ENCODE data around the gene GLP2R.

GLP2R gene

DNA sequence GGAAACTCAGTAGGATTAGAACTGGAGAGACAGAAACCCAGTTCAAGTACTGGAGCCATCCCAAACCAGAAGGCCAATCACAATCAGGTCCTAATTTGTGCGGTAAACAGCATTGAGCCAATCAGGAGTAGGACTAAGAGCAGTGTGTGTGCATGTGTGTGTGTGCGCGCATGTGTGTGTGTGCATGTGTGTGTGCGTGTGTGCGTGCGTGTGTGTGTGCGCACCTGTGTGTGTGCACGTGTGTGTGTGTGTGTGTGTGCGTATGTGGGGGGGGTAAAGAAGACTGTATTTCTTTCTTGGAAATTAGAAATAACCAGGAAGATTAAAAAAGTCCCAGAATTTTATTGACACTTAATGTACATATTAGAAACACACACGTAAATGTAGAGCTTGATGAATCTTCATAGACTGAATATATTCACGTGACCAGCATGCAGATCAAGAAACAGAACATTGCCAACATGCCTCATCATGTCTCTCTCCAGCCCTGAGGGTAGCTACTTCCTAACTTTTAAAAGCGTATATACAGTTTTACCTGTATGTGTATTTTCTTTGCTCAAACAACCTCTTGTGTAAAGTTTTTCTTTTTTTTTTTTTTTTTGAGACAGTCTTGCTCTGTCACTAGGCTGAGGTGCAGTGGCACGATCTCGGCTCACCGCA, 33.4 kb upstream of the GLP2R start:
- Histone ChIP-seq H3K4me1 (no peaks in the 10 kb centered on the region), H3K9ac (no peak overlapping the region), H3K27ac (no peak overlapping the region), H3K27me3 (ENCODE audit: control insufficient read depth, insufficient read depth, low read length) (no peaks in the 10 kb centered on the region), H3K4me3 (ENCODE audit: low read depth, low read length) (no peak overlapping the region), H3K4me2 (ENCODE audit: low read length) (no peak overlapping the region), H3K79me2 (no peaks in the 10 kb centered on the region), H2AFZ (no peak overlapping the region), H3K36me3 (ENCODE audit: control insufficient read depth, insufficient read depth, low read length) (no peaks in the 10 kb centered on the region), H3K9me3 (ENCODE audit: control insufficient read depth, low read length) (no peaks in the 10 kb centered on the region)
- TF ChIP-seq CTCF (IDR thresholded peaks at IDR 0.05) = no peak

DNA sequence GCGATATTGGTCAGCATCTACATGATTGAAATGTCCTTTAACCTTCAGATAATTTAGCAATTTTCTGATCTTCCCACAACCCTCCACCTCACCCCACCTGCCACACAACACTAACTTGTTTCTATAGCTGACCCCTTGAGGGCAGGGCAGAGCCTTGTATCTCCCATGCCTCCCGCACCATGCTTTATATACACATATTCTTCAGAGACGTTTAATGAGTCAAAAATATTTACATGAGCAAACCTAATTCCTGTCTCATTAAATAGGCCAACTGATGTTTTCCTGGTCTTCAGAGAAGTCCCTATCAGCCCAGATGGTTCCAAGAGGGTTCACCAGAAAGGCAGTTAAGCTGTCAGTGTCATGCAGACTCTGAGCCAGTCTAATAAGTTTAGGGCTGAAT, 27.7 kb upstream of the GLP2R start:
- Histone ChIP-seq H2AFZ (no peak overlapping the region), H3K4me3 (ENCODE audit: low read depth, low read length) (no peak overlapping the region), H3K9ac (no peak overlapping the region), H3K4me1 (no peaks in the 10 kb centered on the region), H3K27ac (no peak overlapping the region), H3K79me2 (no peaks in the 10 kb centered on the region), H3K9me3 (ENCODE audit: control insufficient read depth, low read length) (no peaks in the 10 kb centered on the region), H3K36me3 (ENCODE audit: control insufficient read depth, insufficient read depth, low read length) (no peaks in the 10 kb centered on the region), H3K4me2 (ENCODE audit: low read length) (no peak overlapping the region), H3K27me3 (ENCODE audit: control insufficient read depth, insufficient read depth, low read length) (no peaks in the 10 kb centered on the region)
- TF ChIP-seq CTCF (IDR thresholded peaks at IDR 0.05) = no peak

DNA sequence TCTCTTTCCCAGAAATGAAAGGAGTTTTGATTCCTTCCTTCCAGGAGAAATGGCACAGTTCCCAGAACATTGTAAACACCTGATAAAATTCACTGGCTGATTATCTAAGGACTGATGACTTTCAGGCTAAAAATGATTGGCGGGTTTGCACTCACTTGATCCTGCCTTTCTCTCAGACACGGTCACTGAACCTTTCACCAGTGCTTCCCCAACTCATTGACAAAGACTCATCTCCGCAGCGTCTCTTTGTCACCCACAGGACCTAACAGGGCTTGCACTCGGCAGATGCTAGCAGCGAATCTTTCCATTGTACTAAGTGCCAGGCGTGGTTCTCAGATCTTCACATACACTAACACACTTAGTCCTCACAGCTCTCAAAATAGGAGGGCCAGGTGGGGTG, 27.0 kb upstream of the GLP2R start:
- Histone ChIP-seq H3K9me3 (ENCODE audit: control insufficient read depth, low read length) (no peaks in the 10 kb centered on the region), H3K27ac (no peak overlapping the region), H3K4me1 (no peaks in the 10 kb centered on the region), H3K36me3 (ENCODE audit: control insufficient read depth, insufficient read depth, low read length) (no peaks in the 10 kb centered on the region), H3K9ac (no peak overlapping the region), H3K79me2 (no peaks in the 10 kb centered on the region), H3K27me3 (ENCODE audit: control insufficient read depth, insufficient read depth, low read length) (no peaks in the 10 kb centered on the region), H2AFZ (no peak overlapping the region), H3K4me2 (ENCODE audit: low read length) (no peak overlapping the region), H3K4me3 (ENCODE audit: low read depth, low read length) (no peak overlapping the region)
- TF ChIP-seq CTCF (IDR thresholded peaks at IDR 0.05) = no peak

- Histone ChIP-seq H3K79me2 (no peaks in the 10 kb centered on the region), H3K4me2 (ENCODE audit: low read length) (no peak overlapping the region), H3K27me3 (ENCODE audit: control insufficient read depth, insufficient read depth, low read length) (no peaks in the 10 kb centered on the region), H3K9ac (no peak overlapping the region), H2AFZ (no peak overlapping the region), H3K4me1 (no peaks in the 10 kb centered on the region), H3K27ac (no peak overlapping the region), H3K9me3 (ENCODE audit: control insufficient read depth, low read length) (no peaks in the 10 kb centered on the region), H3K36me3 (ENCODE audit: control insufficient read depth, insufficient read depth, low read length) (no peaks in the 10 kb centered on the region), H3K4me3 (ENCODE audit: low read depth, low read length) (no peak overlapping the region)
- no peak for TF ChIP-seq CTCF (IDR thresholded peaks at IDR 0.05)
These were observed 24.2 kb upstream of the GLP2R start for GRCh38 chr17:9801505-9801904.

DNA sequence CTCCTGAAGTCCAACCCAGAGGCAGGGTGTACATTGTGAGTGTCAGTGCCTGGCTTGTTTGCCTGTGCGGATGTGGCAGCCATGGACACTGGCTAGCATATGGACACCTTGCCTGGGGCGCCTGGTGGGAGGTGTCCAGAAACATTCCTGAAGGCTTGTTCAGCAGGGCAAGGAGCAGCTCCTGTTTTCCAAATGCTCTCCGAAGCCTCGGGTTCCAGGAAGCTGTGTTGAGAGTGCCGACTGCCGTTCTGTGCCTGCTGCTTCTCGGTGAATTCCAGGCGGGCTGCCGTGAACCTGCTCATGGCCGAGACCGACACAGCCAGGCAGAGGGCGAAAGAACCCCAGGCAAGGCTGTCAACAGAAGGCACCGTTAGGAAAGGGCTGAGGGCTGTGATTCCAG, 23.4 kb upstream of the GLP2R start:
- Histone ChIP-seq H3K27ac (no peak overlapping the region), H3K9me3 (ENCODE audit: control insufficient read depth, low read length) (no peaks in the 10 kb centered on the region), H3K4me3 (ENCODE audit: low read depth, low read length) (no peak overlapping the region), H3K27me3 (ENCODE audit: control insufficient read depth, insufficient read depth, low read length) (no peaks in the 10 kb centered on the region), H3K79me2 (no peaks in the 10 kb centered on the region), H3K4me1 (no peaks in the 10 kb centered on the region), H3K9ac (no peak overlapping the region), H3K4me2 (ENCODE audit: low read length) (no peak overlapping the region), H2AFZ (no peak overlapping the region), H3K36me3 (ENCODE audit: control insufficient read depth, insufficient read depth, low read length) (no peaks in the 10 kb centered on the region)
- TF ChIP-seq CTCF (IDR thresholded peaks at IDR 0.05) = no peak
